SK-MEL-5 (cell line): Measurements from ENCODE around the gene CNGB1. TPM values are rescaled to one million over a fixed set of nuclear protein-coding genes. Genes with fewer than 3 reads are reported as not detected.
"Not testable (repeated sequence)": the region's sequence is repeated elsewhere in the genome, so short reads cannot be mapped to it uniquely, and the experiment has no call there.

Experiments
- DNase-seq: peaks from one replicate; pipeline ENCODE4 v3.0.0-alpha.2; 2016; ENCODE audit warnings: low read depth, low spot score
- in situ Hi-C: cut with HindIII; loops from 2 replicates; pipeline ENCODE4 v1.10.0; 2016; ENCODE audit warnings: low sequenced_read_pairs, high pct_unique_total_duplicates, low pct_unique_long_range_greater_than_20kb
- total RNA-seq: library from RNA; depleted of rRNA; stranded (reverse); fragments of >200 nt; shearing (Covaris generic); gene quantifications from 2 replicates; pipeline ENCODE4 v1.2.3, GENCODE V29; 2014; rRNA removed

CNGB1 gene
- total RNA-seq, 1 experiment from 2014 or later, result not detected

DNA sequence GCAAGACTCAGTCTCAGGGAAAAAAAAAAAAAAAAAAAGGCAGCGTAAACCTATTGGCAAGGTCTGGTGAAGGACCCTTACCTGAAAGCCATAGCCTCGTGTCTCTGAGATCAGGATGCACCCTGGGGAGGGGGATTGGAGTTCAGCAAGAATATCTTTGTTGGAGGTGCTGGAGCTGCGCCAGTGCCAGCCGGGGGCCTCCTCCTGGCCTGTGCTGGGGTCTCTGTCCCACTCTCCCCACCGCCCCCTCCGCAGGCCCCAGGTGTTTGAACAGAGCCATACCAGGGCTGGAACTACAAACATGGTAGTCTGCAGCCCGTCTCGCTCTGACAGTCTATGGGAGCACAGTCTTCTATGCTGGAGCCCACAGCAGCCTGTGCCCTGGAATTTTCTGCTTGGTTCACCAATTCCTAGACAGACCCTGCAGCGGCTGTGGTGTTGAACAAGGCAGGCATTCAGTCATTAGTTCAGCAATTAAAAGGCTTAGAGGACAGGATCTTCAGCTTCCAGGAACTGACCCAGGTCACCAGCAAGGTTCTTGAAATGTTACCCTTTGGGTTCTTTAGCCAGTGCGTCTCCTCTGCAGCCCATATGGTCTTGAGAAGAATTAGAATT, 126.4 kb downstream of the CNGB1 start:
- no peak for DNase-seq
- in situ Hi-C loops, result no loop called here

DNA sequence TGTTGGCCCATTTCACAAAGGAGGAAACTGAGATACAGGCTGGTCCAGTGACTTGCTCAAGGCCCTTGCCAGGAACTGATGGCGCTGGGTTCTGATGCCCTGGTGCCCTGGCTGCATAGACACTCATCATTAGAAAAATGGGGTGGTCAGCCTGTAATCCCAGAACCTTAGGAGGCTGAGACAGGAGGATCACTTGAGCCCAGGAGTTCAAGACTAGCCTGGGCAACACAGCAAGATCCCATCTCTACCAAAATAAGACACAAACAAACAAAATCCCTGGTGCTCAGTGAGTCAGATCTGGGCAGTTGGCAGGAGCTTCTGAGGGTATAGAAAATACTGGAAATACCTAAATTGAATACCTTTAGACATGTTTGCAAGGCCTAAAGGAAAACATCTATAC, 127.5 kb downstream of the CNGB1 start:
- in situ Hi-C loops, result no loop called here

DNA sequence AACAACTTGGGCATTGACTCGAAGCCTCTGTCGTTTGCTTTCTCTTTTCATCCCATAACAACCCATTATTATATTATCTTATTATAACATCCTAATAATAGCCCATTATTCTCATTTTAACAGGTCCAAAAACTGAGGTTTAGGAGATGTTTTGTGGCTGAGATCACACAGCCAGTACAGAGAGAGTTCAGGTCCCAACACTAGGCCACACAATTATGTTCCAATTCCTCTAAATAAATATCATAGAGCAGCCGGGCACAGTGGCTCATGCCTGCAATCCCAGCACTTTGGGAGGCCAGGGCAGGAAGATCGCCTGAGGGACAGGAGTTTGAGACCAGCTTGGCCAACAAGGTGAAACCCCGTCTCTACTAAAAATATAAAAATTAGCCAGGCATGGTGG, 128.3 kb downstream of the CNGB1 start:
- in situ Hi-C loops, result no loop called here

More for the DNA sequence above, 127.5 kb downstream of the CNGB1 start:
- no peak for DNase-seq

DNA sequence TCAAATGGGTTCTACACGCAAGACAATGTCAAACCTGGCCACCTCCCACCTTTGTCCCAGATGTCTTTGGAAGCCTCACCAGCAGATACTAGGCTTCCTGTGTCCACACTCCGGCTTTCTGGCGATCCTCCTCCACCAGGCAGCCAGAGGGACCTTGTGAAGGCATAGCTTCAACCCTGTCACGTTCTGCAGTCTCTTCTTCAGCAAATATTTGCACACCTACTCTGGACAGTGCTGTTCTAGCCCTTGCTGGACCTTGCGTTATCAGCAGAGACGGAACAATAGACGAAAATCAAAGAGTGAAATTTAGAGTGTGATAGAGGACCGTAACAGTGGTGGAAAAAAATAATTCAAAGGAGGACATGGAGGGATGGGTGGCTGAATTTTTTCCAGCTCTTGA, 130.1 kb downstream of the CNGB1 start:
- DNase-seq, result no peak
- in situ Hi-C loops, result no loop called here

More for the DNA sequence above, 128.3 kb downstream of the CNGB1 start:
- DNase-seq, result no peak

DNA sequence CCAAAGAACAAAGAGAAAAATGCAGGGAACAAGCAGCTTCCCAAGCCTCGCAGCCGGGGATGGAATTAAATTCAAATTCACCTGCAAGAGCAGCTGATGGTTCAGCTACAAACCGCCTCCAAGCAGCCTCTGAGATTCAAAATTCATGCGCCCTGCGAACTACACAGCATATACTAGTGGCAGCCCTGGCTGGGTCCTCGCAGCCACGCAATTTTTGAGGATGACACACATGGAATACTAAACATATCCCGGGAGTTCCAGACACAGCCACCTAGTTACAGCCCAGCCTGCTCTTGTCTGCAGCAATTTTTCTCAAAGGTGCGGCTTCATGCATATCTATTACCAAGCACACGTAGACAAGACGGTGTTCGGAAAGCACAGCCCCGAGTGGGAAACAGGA, 132.8 kb downstream of the CNGB1 start:
- in situ Hi-C loops, result no loop called here
- no peak for DNase-seq

DNA sequence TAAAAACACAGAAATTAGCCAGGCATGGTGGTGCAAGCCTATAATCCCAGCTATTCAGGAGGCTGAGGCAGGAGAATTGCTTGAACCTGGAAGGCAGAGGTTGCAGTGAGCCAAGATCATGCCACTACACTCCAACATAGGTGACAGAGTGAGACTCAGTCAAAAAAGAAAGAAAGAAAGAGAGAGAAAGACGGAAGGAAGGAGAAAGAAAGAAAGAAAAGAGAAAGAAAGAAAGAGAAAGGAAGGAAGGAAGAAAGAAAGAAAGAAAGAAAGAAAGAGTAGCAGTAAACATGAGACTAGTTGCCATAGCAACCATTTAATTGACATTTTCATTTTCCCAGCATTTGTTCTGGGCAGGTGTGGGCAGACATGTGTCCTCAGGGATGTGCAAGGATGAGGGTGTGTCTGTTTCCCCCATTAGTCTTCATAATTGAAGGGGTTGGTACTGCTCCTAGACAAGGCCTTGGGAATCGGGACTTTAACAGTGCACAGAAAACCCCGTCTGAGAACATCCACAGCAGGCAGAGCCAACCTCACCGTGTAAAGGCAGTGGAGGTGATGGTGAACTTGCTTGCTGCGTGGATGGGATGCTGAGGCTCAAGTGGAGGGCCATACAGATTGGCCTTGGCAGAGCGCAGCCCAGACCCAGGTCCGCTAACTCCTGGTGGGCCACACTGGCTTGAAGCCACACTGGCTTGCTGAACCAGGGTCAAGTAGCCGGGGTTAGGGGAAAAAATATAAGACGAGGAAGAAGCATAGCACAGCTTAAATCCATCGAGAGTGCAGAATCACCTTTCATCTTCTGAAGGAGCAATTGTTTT, 133.4 kb downstream of the CNGB1 start:
- in situ Hi-C loops, result no loop called here
- no peak for DNase-seq

DNA sequence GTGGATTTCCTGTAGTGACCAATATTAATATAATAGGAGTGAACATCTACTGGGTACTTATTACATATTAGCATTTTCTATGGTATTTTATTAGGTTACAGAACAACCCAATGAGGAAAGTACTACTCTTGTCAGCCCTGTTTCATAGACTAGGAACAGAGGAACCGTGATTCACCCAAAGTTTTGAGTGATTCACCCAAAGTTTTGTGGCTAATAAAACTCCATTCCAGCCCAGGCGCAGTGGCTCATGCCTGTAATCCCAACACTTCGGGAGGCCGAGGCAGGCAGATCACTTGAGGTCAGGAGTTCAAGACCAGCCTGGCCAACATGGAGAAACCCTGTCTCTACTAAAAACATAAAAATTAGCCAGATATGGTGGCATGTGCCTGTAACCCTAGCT, 135.5 kb downstream of the CNGB1 start:
- DNase-seq, in situ Hi-C loops: not testable (repeated sequence)

DNA sequence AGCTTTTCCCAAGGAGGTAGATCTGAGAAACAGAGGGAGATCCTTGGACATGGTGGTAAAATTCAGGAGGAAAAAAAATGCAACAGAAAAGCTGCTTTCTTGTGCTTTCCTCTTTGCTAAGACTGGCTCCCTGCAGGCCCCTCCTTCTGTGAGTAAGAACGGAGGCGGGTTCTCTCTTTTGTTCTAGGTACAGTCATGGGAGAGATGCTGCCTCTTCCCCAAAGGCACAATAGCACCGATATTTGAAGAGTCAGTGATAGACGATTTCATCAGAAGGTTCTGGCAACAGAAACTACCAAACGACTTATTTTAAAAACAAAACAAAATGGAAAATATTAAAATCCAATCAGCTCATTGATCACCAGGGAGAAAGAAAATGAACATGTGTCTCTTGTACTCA, 136.0 kb downstream of the CNGB1 start:
- in situ Hi-C loops, result no loop called here
- DNase-seq, result peak; percentile 9

Other genes with a start within 250 kb of the CNGB1 start
- 19.3 and 20.2 TPM in 2 replicates for gene KATNB1, start 235.4 kb downstream of the CNGB1 start, total RNA-seq
- gene KIFC3, start 168.6 kb downstream of the CNGB1 start, total RNA-seq, result 50.4 and 68.1 TPM in 2 replicates
- 1.7 and 1.9 TPM in 2 replicates for gene ZNF319, start 29.5 kb upstream of the CNGB1 start, total RNA-seq
- gene USB1, start 30.3 kb upstream of the CNGB1 start, total RNA-seq, result 8.8 and 10.2 TPM in 2 replicates
- gene MMP15, start 54.6 kb upstream of the CNGB1 start, total RNA-seq, result 7.3 and 9.1 TPM in 2 replicates
- 48.8 and 49.0 TPM in 2 replicates for gene CFAP20, start 158.3 kb upstream of the CNGB1 start, total RNA-seq
- 17.6 and 18.9 TPM in 2 replicates for gene CSNK2A2, start 227.0 kb upstream of the CNGB1 start, total RNA-seq